HK-2 (cell line): ENCODE results near the gene HEXD.
"Not testable (repeated sequence)": the region's sequence is repeated elsewhere in the genome, so short reads cannot be mapped to it uniquely, and the experiment has no call there.

Source experiments
- DNase-seq: peaks from one replicate; pipeline ENCODE4 v3.0.0-alpha.2; 2018; ENCODE audit not compliant: unreplicated experiment

The HEXD gene

DNA sequence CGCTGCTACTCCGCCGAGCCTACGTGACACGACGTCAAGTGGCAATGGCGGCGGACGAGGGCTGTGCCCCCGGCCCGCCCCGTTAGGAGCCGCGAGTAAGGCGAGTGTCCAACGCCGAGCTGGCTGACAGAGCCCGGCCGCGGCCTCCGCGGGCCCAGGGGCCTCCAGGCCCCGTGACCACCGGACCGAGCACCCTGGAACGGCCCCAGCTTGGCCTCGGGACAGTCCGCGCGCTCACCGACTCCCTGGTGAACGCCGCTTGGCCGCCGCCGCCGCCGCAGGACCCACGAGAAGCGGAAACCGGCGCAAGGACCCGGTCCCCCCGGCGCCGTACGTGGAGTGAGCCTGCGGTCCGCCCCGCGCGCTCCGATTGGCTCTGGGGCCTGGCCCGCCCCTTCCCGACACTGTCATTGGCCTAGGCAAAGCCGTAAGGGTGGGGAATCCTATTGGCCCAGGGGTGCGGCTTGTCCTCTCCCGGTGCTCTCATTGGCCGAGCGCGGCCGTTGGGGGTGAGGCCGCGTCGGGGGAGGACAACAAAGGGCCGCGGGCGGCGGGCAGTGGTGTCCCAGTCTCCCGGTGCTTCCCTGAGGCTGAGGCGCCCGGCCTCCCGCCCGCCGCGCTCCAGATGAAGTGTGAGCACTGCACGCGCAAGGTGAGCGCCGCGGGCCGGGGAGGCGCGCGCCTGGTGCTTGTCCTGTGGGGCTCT lies 40.2 kb downstream of the HEXD start, which contains the start of gene NARF:
Gene NARF (plus strand): TSS at position 563 of the 706 bp plus-strand sequence. CDS start 63 bp downstream, at position 626.
- peak; percentile 98 for DNase-seq

DNA sequence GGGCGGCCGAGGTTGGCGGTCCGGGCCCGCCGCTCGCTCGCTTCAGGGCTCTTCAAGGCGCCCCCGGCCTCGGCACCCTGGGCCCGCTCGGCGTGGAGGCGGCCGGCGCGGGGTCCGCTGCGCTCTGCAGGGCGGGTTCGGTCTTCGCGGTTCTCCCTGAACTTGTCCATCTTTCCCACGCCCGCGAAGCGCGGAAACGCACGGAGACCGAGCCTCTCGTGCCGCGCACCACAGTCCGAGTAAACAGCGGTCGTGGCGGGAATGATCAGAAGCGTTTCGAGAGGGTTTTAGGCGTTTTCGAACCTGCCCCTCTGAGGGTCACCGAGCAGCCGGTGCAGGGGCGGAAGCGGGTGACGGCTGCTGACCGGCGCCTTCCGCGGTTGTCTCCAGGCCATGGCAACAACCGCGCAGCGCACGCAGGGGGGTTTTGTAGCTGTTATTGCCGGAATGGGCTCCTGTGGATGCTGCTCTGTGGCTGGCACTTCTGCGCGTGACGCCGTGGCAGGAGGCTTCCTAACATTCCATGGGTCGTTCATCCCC lies 40.8 kb downstream of the HEXD start:
- peak; percentile 52 for DNase-seq

DNA sequence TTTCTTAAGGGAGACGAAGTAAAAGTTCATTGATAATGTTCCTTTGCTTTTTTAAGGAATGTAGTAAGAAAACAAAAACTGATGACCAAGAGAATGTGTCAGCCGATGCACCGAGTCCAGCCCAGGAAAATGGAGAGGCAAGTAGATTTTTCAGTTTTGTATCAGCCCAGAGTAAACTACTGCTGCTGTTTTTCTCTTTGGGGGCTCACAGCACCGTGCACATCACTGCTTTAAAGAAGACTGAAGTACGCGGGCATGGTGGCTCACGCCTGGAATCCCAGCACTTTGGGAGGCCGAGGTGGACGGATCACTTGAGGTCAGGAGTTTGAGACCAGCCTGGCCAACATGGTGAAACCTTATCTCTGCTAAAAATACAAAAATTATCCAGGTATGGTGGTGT lies 41.8 kb downstream of the HEXD start:
- not testable (repeated sequence) for DNase-seq

GRCh38 chr17:82461827-82462524 lies 43.8 kb downstream of the HEXD start:
- DNase-seq = no peak

DNA sequence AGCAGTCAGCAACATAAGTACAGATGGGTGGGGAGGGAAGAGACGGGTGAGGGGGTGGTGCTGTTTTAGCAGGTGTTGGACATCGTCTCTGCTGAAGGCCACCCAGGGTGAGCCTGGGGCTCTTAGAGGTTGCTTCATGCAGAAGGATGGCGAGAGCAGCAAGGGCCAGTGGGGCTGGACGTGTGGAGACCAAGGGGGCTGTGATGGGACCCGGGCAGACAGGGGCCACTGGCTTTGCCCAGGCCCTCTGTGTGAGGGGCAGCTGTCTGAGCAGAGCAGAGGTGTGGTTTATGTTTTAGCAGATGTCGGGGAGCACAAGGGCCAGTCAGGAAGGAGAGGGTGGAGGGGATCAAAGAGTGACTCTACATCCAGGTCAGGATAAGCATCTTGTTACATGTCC lies 45.2 kb downstream of the HEXD start:
- no peak for DNase-seq

GRCh38 chr17:82463925-82464566 lies 45.9 kb downstream of the HEXD start:
- no peak for DNase-seq

DNA sequence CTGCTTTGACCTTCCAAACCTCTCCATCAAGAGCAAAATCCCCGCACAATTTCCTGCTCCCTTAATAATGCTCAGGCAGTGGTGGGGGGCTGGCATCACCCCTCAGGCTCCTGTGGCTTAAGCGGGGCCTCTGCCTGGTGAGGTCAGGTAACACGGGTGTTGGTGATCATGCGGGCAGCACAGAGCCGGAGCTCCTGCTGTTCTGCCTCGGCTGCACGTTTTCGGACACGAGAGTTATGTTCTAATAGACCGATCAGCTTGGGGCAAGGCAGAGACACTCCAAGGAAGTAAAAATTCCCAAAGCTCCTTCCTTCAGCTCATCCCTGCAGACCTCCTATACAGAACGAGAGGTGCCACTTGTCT lies 46.4 kb downstream of the HEXD start:
- DNase-seq = no peak

DNA sequence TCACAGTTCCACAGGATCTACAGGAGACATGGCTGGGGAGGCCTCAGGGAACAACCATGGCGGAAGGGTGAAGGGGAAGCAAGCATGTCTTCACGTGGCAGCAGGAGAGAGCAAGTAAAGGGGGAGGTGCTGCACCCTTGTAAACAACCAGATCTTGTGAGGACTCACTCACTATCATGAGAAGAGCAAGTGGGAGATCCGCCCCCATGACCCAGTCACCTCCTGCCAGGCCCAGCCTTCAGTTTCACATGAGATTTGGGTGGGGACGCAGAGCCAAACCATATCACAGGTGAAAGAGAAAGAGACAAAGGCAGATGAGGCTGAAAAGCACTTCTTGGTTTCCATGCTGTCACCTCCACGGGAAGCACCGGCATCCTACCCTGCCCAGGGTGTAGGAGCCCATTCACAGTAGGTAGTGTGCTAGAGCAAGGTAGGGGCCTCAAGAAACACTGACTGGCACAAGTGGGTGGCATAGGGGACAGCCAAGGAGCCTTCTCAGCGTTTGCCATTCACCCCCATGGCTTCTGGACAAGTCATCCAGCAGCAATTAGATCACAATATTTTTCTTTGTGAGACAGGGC lies 47.0 kb downstream of the HEXD start:
- DNase-seq = no peak

DNA sequence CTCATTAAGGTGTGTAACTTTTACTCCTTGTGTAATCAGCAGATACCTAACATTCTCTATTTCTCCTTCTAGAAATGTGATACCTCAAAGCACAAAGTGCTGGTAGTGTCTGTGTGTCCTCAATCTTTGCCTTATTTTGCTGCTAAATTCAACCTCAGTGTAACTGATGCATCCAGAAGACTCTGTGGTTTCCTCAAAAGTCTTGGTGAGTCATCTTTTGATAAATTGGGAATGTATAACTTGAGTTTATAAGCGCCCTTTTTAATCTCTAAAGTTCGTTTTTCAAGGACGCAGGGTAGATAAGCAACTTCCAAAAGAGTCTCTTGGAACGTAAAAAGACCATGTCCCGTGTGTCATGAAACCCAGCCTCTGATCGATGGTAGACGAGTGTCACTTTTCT lies 50.5 kb downstream of the HEXD start:
- no peak for DNase-seq

- DNase-seq = no peak
Measured at GRCh38 chr17:82470065-82470464, 51.9 kb downstream of the HEXD start.

- DNase-seq = no peak
Measured at GRCh38 chr17:82474223-82475010, 56.3 kb downstream of the HEXD start.

GRCh38 chr17:82475458-82475857 lies 57.3 kb downstream of the HEXD start:
- no peak for DNase-seq

DNA sequence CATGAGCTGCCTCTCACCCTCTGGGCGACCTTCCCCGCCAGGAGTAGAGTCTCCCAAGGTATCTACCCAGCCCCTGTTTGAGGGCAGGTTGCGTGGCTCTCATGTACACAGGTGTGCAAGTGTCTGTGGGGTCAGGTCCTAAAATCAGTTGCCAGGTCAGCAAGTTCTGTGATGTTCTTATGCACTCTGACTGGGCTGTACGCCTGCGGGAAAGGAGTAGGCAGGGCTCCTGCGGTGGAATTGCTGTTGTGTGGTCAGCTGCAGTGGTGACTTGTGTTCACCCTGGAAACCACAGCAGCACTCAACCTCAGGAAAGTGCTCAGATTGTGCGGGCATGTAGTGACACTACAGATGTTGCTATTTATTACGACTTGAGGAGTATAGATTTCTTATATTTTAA lies 59.8 kb downstream of the HEXD start:
- DNase-seq = no peak

GRCh38 chr17:82479602-82480001 lies 61.5 kb downstream of the HEXD start:
- DNase-seq = no peak

DNA sequence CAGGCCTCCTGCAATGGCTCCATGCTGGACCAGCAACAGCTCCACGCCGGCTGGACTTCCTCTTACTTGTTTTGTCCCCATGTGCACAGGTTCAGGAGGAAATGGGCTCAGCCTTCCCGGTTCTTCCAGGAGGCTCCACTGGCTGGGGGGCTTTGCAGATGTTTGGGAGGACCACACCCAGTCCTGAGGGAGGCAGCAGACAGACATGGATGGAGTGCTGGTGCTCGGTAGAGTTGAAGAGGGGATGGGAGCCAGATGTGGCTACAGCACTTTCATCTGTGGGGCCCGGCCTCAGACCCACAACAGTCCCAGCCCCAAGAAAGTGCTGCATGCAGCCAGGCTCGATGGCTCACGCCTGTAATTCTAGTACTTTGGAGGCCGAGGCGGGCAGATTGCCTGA lies 62.2 kb downstream of the HEXD start:
- DNase-seq = no peak

DNA sequence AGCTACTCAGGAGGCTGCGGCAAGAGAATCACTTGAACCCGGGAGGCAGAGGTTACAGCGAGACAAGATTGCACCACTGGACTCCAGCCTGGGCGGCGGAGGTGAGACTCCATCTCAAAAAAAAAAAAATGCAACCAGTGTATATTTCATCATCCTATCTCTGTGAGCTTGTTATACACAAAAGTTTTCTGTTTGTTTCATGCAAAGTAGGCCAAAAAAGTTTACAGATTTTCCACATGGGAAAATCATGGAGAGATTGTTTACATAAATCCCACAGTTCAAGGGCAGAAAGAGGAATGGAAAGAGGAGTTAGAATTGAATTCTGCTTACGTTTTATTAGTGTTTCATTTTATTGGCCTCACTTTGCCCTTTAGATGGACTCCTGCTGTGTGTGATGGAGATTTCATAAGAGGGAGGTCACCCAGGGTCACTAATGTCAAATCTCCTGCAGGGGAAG lies 65.1 kb downstream of the HEXD start:
- DNase-seq = no peak

DNA sequence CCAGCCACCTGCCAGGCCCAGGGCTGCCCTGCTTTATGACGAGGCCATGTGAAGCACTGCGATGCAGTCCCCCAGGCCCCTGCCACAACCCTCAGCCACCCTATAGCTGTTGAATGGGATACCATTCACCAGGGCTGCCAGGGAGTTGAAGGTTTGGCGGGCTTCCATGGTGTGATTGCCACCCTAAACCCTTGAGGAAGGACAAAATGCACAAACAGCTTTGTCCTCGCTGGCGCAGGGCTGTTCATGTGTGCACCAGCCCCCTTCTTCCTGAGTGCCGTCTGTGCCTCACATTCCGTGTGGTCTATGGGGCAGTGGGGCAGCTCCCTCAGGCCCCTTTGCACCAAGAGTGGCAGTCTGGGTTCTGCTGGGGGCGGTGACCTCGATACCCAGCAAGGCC lies 65.7 kb downstream of the HEXD start:
- DNase-seq = no peak

DNA sequence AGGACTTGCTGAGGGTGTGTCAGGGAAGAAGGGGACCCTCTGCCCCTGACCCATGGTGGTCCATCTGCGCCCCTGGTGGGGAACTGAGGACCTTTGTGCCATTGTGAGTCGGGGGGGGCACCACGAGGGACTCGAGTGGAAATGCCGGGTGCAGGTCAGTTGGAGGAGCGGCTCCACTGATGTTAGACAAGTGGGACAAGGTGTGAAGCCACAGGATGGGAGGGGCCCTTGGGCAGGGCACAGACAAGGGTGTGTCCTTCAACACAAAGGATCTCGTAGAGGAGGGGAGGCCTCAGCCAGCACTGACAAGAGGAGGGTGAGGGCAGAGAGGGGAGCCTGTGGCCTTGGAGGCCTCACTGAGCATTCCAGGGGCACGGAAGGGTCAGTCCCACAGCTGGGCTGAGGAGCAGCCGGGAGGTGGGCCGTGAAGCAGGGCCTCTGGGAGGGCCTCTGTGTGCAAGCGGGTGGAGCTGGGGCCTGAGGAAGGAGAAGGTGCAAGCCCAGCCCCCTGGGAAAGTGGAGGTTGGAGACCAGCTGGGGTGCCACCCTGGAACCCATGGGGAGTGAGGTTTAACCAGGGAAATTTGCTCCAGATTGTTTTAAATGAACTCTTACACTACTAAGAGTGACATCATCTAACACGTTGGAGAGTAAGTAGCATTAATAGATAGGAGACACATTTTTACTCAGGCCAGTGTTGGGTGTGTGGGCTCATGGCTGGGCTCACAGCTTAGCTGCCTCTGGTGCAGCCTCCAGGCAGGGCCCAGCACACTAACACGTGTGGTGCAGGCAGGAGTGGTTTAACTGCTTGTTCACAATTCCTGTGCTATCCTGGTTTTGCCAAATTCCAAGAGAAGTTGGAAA lies 68.3 kb downstream of the HEXD start:
- DNase-seq = no peak

- no peak for DNase-seq
Measured at GRCh38 chr17:82487910-82488309, 69.8 kb downstream of the HEXD start.

DNA sequence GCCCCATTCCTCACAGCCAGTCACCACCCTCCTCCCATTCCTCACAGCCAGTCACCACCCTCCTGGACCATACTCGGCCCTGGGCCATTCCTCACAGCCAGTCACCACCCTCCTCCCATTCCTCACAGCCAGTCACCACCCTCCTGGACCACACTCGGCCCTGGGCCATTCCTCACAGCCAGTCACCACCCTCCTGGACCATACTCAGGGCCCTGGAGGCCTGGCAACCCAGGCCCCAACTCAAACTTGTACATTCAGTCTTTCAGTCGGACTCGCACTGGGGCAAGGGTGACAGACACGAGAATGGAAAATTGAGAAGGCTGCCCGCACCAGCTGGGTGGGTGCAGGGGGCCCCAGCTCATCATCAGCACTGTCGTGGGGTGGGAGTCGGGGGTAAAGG lies 71.0 kb downstream of the HEXD start:
- DNase-seq = peak; percentile 24
